GM12801 (cell line): Measurements from ENCODE around the gene KRT7.

Experiments used
- CTCF ChIP-seq: IDR thresholded peaks from one replicate; pipeline ENCODE4 v1.5.1; 2011; ENCODE audit warnings: control low read depth; ENCODE audit not compliant: insufficient read length; ENCODE audit errors: extremely low read depth

KRT7 gene

GRCh38 chr12:52210925-52211650 is 22.0 kb upstream of the KRT7 start:
- TF ChIP-seq CTCF = no peak

- no peak for TF ChIP-seq CTCF
These were observed 21.1 kb upstream of the KRT7 start for GRCh38 chr12:52211716-52212585.

GRCh38 chr12:52212701-52213563 is 20.1 kb upstream of the KRT7 start:
- TF ChIP-seq CTCF = no peak

- TF ChIP-seq CTCF = no peak
These were observed 19.3 kb upstream of the KRT7 start for GRCh38 chr12:52213564-52214420.

- TF ChIP-seq CTCF = no peak
These were observed 18.6 kb upstream of the KRT7 start for GRCh38 chr12:52214421-52214802.

GRCh38 chr12:52215587-52216031 is 17.4 kb upstream of the KRT7 start:
- TF ChIP-seq CTCF = no peak
